HepG2 (cell line): Measurements from ENCODE around the gene WEE1. TPM values are rescaled to one million over a fixed set of nuclear protein-coding genes. Genes with fewer than 3 reads are reported as not detected.

ENCODE experiments used
- ATAC-seq: fragments of 200-7000 bp; cut with Tn5 transposase; 3 replicates; pipeline ENCODE4 v1.9.1; 2020; ENCODE audit warnings: mild to moderate bottlenecking, moderate library complexity
- BruUV-seq: library from RNA; stranded (reverse); fragments of 400-500 nt; replicated peaks from 2 replicates; lab custom pipeline; 2021; lab: Mats Ljungman, UMichigan
- CTCF ChIA-PET: fragments of 300-600 bp; formaldehyde crosslinking; extraction: SDS; loops from one replicate; lab custom pipeline; 2021; ENCODE audit warnings: low total read pairs, inconsistent platforms, low intra/inter-chr PET ratio; lab: Yijun Ruan, JAX
- POLR2A ChIA-PET: fragments of 350-600 bp; sonication (Branson Sonifier 250); formaldehyde crosslinking; loops from one replicate; lab custom pipeline; 2020; ENCODE audit warnings: antibody characterized with exemption, inconsistent platforms; lab: Yijun Ruan, JAX
- DNase-seq: peaks from one replicate; pipeline ENCODE4 v3.0.0-alpha.2; 2015; ENCODE audit warnings: low spot score
- FAIRE-seq: peaks from 3 replicates; lab custom pipeline; 2011; peaks lifted over from hg19 to GRCh38; lab: Jason Lieb, UNC
- H2AFZ ChIP-seq: one replicate; pipeline ENCODE4 v1.6.1; 2011; ENCODE audit warnings: low read length, inconsistent platforms
- H3K27ac ChIP-seq: fragments of 300-600 bp; 3 replicates; pipeline ENCODE4 v1.8.0; 2011; ENCODE audit warnings: mixed run types, mild to moderate bottlenecking, mixed read lengths, low read length, inconsistent platforms; ENCODE audit not compliant: insufficient read depth; ENCODE audit errors: extremely low read length
- H3K27me3 ChIP-seq, 2 experiments: fragments of 200-600 bp in 1 of 2; 2 replicates in 1 of 2; 3 replicates in 1 of 2; pipeline versions ENCODE4 v1.6.0 to v1.8.0; 2011; ENCODE audit warnings: low read length in 2 of 2, mild to moderate bottlenecking in 2 of 2, moderate library complexity in 2 of 2, inconsistent platforms in 1 of 2; ENCODE audit not compliant: insufficient read depth in 2 of 2, control insufficient read depth in 1 of 2
- H3K36me3 ChIP-seq, 2 experiments: fragments of 200-600 bp in 1 of 2; replicated peaks in 1 of 2; 2 replicates in 1 of 2; 3 replicates in 1 of 2; pipeline versions ENCODE4 v1.5.1 to v1.8.0; 2011; ENCODE audit warnings: low read length in 2 of 2, inconsistent platforms in 1 of 2; ENCODE audit not compliant: insufficient read depth in 2 of 2, control insufficient read depth in 1 of 2
- H3K4me1 ChIP-seq: 2 replicates; pipeline ENCODE4 v1.5.1; 2012; ENCODE audit warnings: low read length, inconsistent platforms; ENCODE audit not compliant: insufficient read depth
- H3K4me2 ChIP-seq: 2 replicates; pipeline ENCODE4 v1.6.0; 2011; ENCODE audit warnings: low read depth, low read length, inconsistent platforms
- H3K4me3 ChIP-seq, 3 experiments: fragments of 200-600 bp in 1 of 3; sonication (generic), shearing (Covaris generic) in 1 of 3; replicated peaks in 1 of 3; 2 replicates each; pipeline ENCODE4 v1.5.1; 2011 to 2016; ENCODE audit warnings: low read length in 3 of 3, inconsistent platforms in 2 of 3, low read depth in 2 of 3, mild to moderate bottlenecking in 2 of 3, control low read depth in 1 of 3, mixed read lengths in 1 of 3; ENCODE audit not compliant: insufficient read depth in 1 of 3
- H3K79me2 ChIP-seq: one replicate; pipeline ENCODE4 v1.6.1; 2011; ENCODE audit warnings: low read length, inconsistent platforms; ENCODE audit not compliant: insufficient read depth
- H3K9ac ChIP-seq: 2 replicates; pipeline ENCODE4 v1.6.0; 2011; ENCODE audit warnings: mild to moderate bottlenecking, low read depth, low read length, inconsistent platforms; ENCODE audit not compliant: insufficient read depth
- H3K9me3 ChIP-seq: 2 replicates; pipeline ENCODE4 v1.5.1; 2012; ENCODE audit warnings: mild to moderate bottlenecking, low read length
- H4K20me1 ChIP-seq: 2 replicates; pipeline ENCODE4 v1.6.0; 2011; ENCODE audit warnings: inconsistent platforms, mild to moderate bottlenecking, low read length, moderate library complexity; ENCODE audit not compliant: insufficient read depth
- ADNP ChIP-seq: sonication (generic); formaldehyde crosslinking; IDR thresholded peaks from 2 replicates; pipeline ENCODE4 v1.4.0; 2020; ENCODE audit warnings: missing genetic modification reagents
- CAMTA2 ChIP-seq: sonication (generic); formaldehyde crosslinking; IDR thresholded peaks from 2 replicates; pipeline ENCODE4 v1.4.0; 2020; ENCODE audit warnings: mild to moderate bottlenecking, missing genetic modification reagents, borderline replicate concordance
- NFE2L2 ChIP-seq: fragments of 150-350 bp; IDR thresholded peaks from 2 replicates; pipeline ENCODE4 v1.6.1; 2014; ENCODE audit warnings: low read length
- NR2F1 ChIP-seq, 2 experiments: fragments of 450-650 bp in 1 of 2; formaldehyde crosslinking in 1 of 2; IDR thresholded peaks; 2 replicates each; pipeline versions ENCODE4 v1.5.0 to v1.6.1; 2016 to 2020; ENCODE audit warnings: mild to moderate bottlenecking in 1 of 2, missing compliant biosample characterization in 1 of 2, missing genetic modification reagents in 1 of 2, moderate library complexity in 1 of 2
- POLR2AphosphoS2 ChIP-seq: IDR thresholded peaks from 2 replicates; pipeline ENCODE4 v1.6.1; 2011; ENCODE audit warnings: low read depth, low read length, improper control_type of control experiment
- SP5 ChIP-seq: IDR thresholded peaks from 2 replicates; pipeline ENCODE4 v1.6.1; 2016; ENCODE audit warnings: low read depth, borderline replicate concordance
- TAF15 ChIP-seq: fragments of 200-400 bp; formaldehyde crosslinking; IDR thresholded peaks from one replicate; pipeline ENCODE4 v1.6.1; 2018; ENCODE audit warnings: mild to moderate bottlenecking, low read depth, low read length; ENCODE audit not compliant: poor library complexity, severe bottlenecking
- ZNF251 ChIP-seq: sonication (generic); formaldehyde crosslinking; IDR thresholded peaks from 2 replicates; pipeline ENCODE4 v1.9.0; 2021; ENCODE audit warnings: mild to moderate bottlenecking, missing genetic modification reagents
- ZNF281 ChIP-seq: sonication (generic); formaldehyde crosslinking; IDR thresholded peaks from 2 replicates; pipeline ENCODE4 v1.4.0; 2020; ENCODE audit warnings: missing genetic modification reagents, borderline replicate concordance
- ZNF552 ChIP-seq: sonication (generic); formaldehyde crosslinking; IDR thresholded peaks from 2 replicates; pipeline ENCODE4 v1.9.0; 2022; ENCODE audit warnings: missing genetic modification reagents, mild to moderate bottlenecking, borderline replicate concordance
- ZNF746 ChIP-seq: sonication (generic); formaldehyde crosslinking; IDR thresholded peaks from 2 replicates; pipeline ENCODE4 v1.8.0; 2022; ENCODE audit warnings: mild to moderate bottlenecking, missing genetic modification reagents
- WGBS: methylation state at CpG from one replicate; pipeline ENCODE4 v1.1.6; 2017; ENCODE audit warnings: low lambda C conversion rate; 5-methylcytosine and 5-hydroxymethylcytosine counted together
- in situ Hi-C: cut with HindIII; loops from 2 replicates; pipeline ENCODE4 v1.10.0; 2017; ENCODE audit warnings: low pct_unique_long_range_greater_than_20kb; ENCODE audit not compliant: extremely low pct_ligation_motif_present
- intact Hi-C: fragments of 100-400 bp; cut with micrococcal nuclease; formaldehyde crosslinking; loops from one replicate; pipeline ENCODE4 v1.10.0; 2022; ENCODE audit not compliant: unreplicated experiment
- polyA plus RNA-seq, 8 experiments: library from polyadenylated mRNA; depleted of rRNA in 3 of 8; stranded (reverse) in 7 of 8; unstranded in 1 of 8; fragments of >200 nt; fragmentation: Illumina TruSeq in 4 of 8; extraction: Trizol in 4 of 8; gene quantifications; 2 replicates each; pipeline versions ENCODE4 v1.2.1 to v1.2.3, GENCODE V29; 2011 to 2016; ENCODE audit warnings: low read depth in 4 of 8, missing spikeins in 1 of 8, mixed read lengths in 1 of 8; ENCODE audit not compliant: insufficient read depth in 1 of 8
- total RNA-seq, 5 experiments: library from RNA; depleted of rRNA; stranded (reverse); fragments of >200 nt; fragmentation: Illumina TruSeq; extraction: Trizol; gene quantifications; 2 replicates each; pipeline ENCODE4 v1.2.3, GENCODE V29; 2016; ENCODE audit warnings: low read depth in 1 of 5
- TF ChIP-seq, protein P1 (sequence below): sonication (generic); formaldehyde crosslinking; conservative IDR thresholded peaks from 2 replicates; pipeline ENCODE4 v1.4.0; 2020; ENCODE audit warnings: missing genetic modification reagents

The WEE1 gene
- total and polyA plus RNA-seq, 2 of the 13 experiments (the other 11 are each of a cell fraction or from before 2014, with no cell fraction given): 31.4 to 63.7 TPM

DNA sequence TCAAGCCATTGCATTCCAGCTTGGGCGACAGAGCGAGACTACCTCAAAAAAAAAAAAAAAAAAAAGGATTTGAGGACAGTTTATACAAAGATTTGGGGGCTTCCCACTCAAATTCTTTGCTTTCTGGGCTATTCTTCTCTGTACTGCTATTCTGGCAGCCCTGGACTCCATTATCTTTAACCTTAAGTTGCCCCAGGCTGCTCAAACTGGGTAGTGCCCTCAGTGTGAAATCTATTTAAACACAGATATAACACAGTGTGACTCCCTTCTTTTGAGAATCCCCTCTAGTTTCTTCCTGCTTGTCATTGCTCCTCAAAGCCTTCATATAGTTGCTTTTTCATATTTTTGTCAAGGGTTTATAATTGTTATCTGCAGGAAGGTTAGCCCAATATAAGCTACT is 49.5 kb upstream of the WEE1 start:
- Histone ChIP-seq H3K27me3 (no peaks in the 10 kb centered on the region), H3K4me3 (no peak overlapping the region), H4K20me1 (no peaks in the 10 kb centered on the region), H3K27ac (no peak overlapping the region), H3K4me2 (no peak overlapping the region), H3K4me1 (peaks cover 5% of the 10 kb centered on the region), H2AFZ (no peak overlapping the region), H3K9me3 (no peaks in the 10 kb centered on the region), H3K9ac (no peak overlapping the region), H3K36me3 (peaks cover 3 to 26% of the 10 kb centered on the region in 2 experiments; a peak in 3 of 5 replicates), H3K79me2 (no peaks in the 10 kb centered on the region)
- ChIA-PET CTCF (no interaction called here), POLR2A (no interaction called here)
- WGBS: 100% methylated on average over 2 of the region's 2 CpGs
- no TSS peak for BruUV-seq
- FAIRE-seq (no peak), DNase-seq (no peak), ATAC-seq (no peak)
- intact Hi-C loops (no loop called here), in situ Hi-C loops (no loop called here)
- TF ChIP-seq NFE2L2: no peak
- TF ChIP-seq NR2F1 (CRISPR knock-in tag; IDR thresholded peaks at IDR 0.05): no peak
- TF ChIP-seq, protein P1, sequence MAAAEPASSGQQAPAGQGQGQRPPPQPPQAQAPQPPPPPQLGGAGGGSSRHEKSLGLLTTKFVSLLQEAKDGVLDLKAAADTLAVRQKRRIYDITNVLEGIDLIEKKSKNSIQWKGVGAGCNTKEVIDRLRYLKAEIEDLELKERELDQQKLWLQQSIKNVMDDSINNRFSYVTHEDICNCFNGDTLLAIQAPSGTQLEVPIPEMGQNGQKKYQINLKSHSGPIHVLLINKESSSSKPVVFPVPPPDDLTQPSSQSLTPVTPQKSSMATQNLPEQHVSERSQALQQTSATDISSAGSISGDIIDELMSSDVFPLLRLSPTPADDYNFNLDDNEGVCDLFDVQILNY (CRISPR knock-in tag): no peak
- TF ChIP-seq ZNF281: no peak
- TF ChIP-seq TAF15: no peak
- TF ChIP-seq ADNP (CRISPR knock-in tag): no peak
- no peak for TF ChIP-seq POLR2AphosphoS2
- no peak for TF ChIP-seq CAMTA2
- TF ChIP-seq SP5 (CRISPR knock-in tag): no peak
- no peak for TF ChIP-seq ZNF251 (CRISPR knock-in tag)
- no peak for TF ChIP-seq ZNF552 (CRISPR knock-in tag)
- TF ChIP-seq ZNF746: no peak
